Measurements from ENCODE around the gene SLC18A2.
"Not testable (repeated sequence)": the region's sequence is repeated elsewhere in the genome, so short reads cannot be mapped to it uniquely, and the experiment has no call there.

Gene SLC18A2

DNA sequence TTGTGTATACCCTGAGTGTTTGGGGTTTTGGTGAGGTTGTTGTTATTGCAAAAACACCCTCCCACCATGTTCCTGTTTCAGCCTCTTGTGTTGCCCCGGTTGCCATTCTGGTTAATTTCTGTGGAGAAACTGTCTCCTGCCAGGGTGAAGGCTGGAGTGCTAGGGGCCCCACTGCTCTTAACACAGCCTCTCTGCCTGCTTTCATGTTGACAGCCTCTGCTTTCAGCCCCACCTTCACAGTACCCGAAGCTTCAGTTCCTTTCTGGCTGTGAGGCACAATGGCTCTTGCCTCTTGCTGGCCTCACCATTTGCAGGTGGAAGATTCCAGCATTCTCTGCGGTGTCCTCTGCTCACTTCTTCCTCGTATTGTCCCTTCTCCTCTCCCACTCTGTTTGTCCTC, 19.2 kb downstream of the SLC18A2 start:
- in situ Hi-C loops (cut with MboI; ENCODE audit: low sequenced_read_pairs) = no loop called here

DNA sequence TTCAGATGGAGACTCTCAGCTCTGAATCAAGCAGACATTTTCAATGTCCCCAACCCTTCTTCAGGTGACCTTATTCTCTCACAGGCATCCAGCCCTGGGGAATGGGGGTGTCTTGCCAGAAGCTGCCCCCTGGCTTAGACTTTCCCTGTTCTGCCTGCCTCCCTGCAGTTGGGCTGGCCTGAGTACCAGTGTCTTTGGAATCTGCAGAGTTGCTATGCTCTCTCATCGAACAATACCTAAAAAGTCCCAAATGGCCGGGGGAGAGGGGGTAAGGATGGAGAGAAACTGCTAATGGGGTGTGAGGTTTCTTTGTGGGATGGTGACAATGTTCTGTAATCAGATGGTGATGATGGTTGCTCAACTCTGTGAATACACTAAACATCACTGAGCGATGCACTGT, 20.6 kb downstream of the SLC18A2 start:
- in situ Hi-C loops (cut with MboI; ENCODE audit: low sequenced_read_pairs) = no loop called here

DNA sequence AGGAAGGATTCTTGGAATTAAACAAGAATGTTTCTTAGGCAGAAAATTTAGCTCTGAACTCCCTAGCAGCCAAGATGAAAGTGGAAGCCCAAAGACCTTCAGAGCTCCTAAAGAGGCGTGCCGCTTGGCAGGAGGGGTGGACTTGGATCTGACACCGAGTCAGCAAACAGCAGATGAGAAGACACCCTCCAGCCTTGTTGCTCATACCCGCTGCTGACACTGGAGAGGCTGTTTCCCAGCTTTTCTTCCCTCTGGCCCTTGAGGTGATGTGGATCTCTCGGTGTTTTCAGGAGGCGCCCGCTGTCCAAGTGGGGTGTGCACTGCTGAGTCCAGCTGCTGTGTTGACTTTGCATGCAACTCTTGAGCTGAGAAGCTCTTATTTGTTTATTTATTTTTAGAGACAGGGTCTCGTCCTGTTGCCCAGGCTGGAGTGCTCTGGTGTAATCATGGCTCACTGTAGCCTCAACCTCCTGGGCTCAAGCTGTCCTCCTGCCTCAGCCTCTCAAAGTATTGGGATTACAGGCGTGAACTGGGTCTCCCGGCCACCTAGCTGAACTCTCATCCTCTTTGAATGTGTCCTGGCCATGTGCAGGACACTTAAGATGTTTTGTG, 21.5 kb downstream of the SLC18A2 start:
- in situ Hi-C loops (cut with MboI; ENCODE audit: low sequenced_read_pairs) = no loop called here

DNA sequence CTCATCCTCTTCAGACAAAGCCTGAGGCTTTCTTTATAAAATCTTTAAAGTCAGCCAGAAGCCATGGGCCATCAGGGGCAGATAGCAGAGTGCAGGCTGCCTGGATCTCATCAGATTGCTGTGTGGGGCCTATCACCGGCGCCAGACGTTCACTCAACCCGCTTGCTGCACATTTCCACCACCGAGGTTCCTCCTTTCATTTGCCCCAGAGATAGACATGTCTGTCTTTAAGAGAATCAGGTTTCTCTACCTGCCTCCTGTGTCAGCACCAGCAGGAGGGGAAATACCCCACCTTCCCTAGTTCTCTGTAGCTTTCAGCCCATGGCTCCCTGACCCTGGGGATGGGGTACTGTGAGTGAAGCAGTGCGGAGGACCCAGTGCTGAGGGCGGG, 22.0 kb downstream of the SLC18A2 start:
- in situ Hi-C loops (cut with MboI; ENCODE audit: low sequenced_read_pairs) = no loop called here

DNA sequence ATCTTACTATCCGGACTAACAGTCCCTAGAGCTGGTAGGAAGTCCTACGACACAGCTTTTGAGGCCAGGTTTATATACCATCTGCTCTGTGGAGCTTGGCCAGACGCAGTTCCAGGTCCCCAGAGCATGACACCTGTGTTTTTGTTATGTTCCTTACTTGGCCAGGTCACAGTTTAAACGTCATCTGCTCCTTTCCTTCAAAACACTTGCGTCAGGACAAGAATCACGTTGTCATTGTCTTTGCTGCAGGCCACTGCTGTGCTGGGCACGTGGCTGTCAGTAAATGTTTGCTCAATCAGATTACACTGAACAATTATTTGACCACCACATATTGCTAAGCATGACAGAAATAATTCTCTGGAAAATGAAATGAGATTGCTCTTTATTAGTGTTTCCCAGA, 23.9 kb downstream of the SLC18A2 start:
- in situ Hi-C loops (cut with MboI; ENCODE audit: low sequenced_read_pairs) = no loop called here

DNA sequence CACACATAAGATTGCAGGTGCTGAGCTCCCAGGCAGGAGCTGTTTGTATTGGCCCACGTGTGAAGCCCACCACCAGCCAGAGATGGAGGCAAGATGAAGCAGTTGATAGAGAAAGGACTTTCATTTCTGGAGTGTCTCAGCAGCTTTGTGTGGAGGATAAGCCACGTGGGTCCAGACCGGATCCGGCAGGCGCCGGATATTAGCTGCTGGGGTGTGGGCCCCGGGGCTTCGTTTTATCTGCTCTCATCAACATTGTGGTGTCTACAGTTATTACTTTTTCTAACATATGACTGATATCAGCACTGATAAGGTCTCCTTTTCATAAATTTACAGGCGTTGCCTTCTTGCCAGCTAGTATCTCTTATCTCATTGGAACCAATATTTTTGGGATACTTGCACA, 25.5 kb downstream of the SLC18A2 start:
- in situ Hi-C loops (cut with MboI; ENCODE audit: low sequenced_read_pairs) = no loop called here

DNA sequence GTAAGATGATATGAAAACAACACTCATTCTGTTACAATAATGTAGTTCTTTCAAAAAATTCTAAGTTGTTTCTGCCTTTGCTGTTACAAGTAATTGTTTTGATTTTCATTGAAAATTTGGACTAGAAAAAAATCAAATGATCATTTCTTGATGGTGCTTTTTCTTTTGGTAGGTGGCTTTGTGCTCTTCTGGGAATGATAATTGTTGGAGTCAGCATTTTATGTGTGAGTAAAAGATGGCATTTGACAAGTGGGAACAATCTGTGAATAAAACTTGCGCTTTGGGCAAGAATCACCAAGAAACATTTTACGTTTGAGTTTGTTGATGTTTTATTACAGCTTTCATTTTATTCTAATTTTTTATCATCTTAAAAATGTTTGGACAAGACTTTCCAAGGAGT, 25.9 kb downstream of the SLC18A2 start:
- in situ Hi-C loops (cut with MboI; ENCODE audit: low sequenced_read_pairs) = no loop called here

DNA sequence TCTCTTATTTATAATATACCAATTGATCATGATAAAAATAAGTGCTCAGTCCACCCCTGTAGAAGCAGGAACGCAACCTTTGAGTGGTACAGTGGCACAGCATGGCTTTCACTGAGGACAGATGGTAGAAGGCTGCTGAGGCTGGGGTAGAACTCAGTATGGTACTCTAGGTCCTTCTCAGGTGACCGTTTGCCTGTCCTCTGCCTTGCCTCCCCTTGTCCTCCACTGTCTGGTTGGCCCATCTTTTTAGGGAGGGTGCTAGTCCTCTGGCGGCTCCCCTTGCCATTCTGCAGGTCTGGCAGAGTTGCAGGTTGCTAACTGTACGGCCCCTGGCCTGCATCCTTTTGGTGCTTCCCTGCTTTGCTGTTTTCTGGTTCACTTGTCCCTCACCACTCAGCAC, 27.3 kb downstream of the SLC18A2 start:
- in situ Hi-C loops (cut with MboI; ENCODE audit: low sequenced_read_pairs) = no loop called here

DNA sequence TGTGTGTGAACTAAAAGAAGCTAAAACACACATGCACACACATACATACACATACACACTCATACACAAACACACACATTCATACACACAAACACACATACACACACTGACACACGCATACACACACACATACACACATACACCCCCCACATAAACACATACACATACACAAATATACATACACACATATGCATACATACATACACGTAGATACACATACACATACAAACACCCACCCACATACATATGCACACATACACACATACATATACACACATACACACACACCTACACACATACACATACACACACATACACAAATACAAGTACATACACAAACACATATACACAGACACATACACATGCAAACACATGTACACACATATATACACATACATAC, 28.0 kb downstream of the SLC18A2 start:
- in situ Hi-C loops (cut with MboI; ENCODE audit: low sequenced_read_pairs) = no loop called here

DNA sequence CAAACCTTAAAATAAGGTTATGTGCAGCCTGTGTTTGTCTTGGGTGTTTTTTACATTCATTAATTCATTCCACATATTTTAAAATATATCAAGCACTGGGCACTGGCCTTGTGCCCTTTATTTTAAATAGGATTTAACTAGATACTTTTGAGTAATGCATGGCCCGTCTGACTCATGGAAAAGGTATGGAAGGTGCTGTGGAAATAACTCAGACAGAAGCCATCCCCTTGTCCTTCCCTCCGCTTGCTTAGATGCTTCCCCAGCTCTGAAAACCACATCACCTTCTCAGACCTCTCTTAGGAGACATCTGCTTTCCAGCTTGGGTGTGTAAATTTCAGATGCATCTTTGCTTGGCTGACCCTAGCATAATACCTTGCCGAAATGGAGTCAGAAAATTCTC, 30.5 kb downstream of the SLC18A2 start:
- in situ Hi-C loops (cut with MboI; ENCODE audit: low sequenced_read_pairs) = no loop called here

DNA sequence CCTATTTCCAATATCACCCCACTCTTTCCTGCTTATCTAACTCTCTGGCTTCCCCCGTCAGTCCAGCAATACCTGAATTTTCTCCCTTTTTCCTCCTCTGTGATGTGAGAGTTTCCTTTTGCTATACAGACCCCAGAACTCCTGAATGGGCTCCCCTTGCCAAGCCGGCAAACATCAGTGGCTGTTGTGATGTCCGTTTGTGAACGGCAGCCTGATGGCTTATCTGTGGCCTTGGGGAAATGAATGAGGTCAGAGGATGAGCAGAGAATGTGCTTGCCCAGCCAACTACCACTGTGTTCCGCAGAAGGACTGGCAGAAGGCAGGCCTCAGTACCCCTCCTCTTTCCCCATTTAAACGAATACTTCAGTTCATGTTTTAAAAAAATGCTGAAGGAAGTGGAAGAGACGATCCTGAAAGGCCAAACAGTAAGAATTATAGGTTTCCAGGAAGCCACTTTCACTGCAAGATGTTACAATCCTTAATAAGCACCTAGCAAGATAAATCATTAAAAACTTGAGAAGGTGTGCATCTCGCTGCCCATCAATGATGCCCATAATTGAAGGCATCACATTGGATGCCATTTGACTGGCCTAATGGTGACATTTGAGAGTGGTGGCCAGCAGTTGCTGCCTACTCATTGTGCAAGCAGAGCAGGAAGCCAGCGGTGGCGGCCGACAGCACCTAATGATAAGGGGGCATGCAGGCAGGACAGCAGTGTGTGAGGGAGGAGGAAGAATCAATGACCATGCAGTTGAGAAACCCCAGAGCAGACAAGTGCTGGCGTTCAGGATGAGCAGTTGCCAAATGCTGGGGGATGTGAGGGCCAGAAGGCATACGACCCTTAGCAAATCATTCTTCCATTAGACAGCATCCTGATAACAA, 31.5 kb downstream of the SLC18A2 start:
- in situ Hi-C loops (cut with MboI; ENCODE audit: low sequenced_read_pairs) = no loop called here

DNA sequence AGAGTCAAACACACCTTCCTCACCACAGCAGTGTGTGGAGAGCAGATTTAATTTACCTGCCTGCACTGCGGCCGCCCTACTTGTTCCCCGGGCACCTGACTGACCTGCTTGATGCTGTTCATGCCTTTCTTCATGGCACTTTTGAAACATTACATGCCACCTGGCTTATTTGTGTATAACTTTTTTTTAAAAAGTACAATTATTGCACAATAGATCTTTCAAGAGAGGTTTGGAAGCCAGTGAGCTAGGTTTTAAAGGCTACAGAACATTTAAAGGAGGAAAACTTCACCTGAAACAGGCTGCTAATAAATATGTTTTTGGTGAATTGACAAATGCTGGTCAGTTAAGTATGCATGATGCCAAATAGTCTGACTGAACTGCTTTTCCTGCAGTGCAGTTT, 33.1 kb downstream of the SLC18A2 start:
- in situ Hi-C loops (cut with MboI; ENCODE audit: low sequenced_read_pairs) = no loop called here

DNA sequence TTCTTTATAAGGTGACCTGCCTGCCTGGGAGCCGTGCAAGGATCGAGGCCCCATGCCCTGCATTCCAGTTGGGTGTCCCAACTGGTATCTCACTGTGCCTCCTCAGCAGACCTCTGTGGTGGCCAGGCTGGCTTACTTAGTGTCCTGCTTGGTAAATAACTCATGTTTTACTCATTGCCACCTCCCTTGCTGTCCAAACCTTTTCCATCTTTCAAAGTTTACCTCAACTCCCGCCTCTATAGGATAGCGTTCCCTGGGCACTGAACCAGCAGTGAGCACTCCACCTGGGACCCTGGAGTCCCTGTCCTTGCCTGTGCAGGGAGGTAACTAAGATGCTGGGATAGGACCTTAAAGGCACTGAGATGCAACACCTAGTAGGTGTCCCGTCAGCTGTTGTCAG, 33.6 kb downstream of the SLC18A2 start:
- in situ Hi-C loops (cut with MboI; ENCODE audit: low sequenced_read_pairs) = no loop called here

DNA sequence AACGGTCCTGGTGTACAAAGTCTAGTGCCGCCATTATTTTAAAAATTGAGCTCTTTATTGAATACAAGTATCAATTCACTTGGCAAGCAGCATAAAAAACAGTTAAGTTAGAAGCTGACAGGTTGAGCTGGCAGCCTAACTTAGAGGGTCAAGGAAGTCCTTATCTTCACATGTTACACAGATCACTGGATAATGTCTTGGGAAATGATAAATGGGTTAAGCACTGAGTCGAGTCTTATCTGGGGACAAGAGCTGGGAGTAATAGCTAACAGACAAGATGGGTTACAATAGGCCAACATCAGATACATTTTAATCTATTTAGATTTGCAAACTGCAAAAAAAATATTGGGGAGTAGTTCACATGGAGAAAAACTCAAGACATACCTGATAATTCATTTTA, 34.2 kb downstream of the SLC18A2 start:
- in situ Hi-C loops (cut with MboI; ENCODE audit: low sequenced_read_pairs) = no loop called here

DNA sequence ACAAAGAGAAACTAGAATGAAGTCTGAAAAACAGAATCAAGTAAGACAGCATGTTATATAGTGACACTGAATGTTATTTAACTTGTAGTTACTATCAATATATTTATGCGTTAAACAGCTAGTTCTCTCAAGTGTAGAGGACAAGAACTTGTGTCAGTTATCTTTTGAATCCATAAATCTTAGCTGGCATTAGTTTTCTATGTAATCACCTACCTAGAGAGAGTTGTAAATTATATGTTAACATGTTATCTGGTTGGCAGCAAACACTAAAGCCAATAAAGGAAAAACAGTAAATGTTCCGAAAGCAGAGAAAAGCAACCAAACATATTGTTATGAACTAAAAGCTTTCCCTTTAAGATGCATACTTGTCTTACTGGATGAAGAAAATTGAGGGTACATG, 36.8 kb downstream of the SLC18A2 start:
- in situ Hi-C loops (cut with MboI; ENCODE audit: low sequenced_read_pairs) = no loop called here

DNA sequence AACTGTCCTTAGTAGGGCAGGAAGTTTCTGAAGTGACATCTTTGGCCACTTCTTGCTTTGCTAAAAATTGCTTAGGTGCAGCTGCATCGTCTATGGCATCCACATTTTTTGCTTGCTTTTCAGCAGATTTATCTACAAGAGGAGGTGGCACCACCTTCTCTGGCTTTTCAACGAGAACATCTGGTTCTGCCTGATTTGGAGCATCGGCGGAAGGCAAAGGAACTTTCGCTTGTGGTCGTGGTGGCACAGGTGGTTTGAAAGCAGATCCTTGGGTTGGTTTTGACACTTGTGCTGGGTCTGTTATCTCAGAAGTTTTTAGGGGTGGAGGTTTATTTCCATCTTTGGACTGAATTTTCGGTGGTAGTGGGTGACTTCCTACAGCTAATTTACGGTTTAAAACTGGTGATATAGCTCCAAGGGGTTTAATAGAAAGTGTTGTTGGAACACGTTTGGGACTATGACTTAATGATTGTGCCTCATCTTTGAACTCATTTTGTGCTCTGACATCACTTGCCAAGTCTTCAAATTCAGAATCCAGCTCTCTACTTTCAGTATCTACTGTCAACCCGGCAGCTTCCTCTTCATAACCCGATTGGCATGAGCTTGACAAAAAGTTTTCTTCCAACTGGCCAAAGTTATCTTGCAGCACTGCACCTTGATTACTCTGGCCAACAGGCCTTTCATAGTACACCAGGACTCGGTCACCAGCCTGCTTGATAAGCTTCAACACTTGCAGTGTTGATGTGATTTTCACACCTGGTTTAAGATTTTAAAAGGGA, 44.0 kb downstream of the SLC18A2 start:
- in situ Hi-C loops (cut with MboI; ENCODE audit: low sequenced_read_pairs) = no loop called here

DNA sequence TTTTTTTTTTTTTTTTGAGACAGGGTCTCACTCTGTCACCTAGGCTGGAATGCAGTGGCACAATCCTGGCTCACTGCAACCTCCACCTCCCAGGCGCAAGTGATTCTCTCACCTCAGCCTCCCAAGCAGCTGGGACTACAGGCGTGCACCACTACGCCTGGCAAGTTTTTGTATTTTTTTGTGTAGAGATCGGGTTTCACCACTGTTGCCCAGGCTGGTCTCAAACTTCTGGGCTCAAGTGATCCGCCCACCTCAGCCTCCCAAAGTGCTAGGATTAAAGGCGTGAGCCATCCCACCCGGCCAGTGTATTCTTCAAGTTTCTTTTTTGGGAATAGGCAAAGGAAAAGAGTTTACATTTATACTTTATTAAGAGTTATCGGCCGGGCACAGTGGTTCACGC, 50.0 kb downstream of the SLC18A2 start:
- in situ Hi-C loops (cut with MboI; ENCODE audit: low sequenced_read_pairs) = not testable (repeated sequence)

DNA sequence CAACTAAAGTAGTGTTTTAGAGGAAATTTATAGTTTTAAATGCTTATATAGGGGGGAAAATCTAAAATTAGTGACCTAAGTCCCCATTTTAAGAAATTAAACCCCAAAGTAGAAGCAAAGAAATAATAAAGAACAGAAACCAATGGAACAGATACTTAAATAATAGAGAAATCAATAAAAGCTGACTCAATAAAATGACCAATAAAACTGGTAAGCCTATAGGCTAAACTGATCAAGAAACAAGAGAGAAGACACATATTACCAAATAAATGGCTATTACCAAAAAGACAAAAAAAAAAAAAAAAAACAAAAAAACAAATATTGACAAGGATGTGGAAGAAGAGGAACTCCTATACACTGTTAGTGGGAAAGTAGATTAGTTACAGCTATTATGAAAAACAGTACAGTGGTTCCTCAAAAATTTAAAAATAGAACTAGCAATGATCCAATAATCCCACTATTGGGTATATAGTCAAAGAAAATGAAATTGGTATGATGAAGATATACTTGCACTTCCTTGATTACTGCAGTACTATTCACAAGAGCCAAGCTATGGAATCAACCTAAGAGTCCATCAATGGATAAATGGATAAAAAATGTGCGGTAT, 53.2 kb downstream of the SLC18A2 start:
- in situ Hi-C loops (cut with MboI; ENCODE audit: low sequenced_read_pairs) = no loop called here

DNA sequence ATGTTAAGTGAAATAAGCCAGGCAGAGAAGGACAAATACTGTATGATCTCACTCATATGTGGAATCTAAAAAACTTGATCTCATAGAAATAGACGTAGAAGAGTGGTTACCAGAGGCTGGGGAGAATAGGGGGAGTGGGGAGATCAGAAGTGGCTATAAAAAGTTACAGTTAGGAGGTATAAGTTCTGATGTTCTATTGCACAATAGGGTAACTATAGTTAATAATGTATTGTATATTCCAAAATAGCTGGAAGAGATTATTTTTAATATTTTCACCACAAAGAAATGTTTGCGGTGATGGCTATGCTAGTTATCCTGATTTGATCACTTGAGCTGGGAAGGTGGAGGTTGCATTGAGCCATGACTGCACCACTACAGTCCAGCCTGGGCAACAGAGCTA, 53.8 kb downstream of the SLC18A2 start:
- in situ Hi-C loops (cut with MboI; ENCODE audit: low sequenced_read_pairs) = no loop called here

DNA sequence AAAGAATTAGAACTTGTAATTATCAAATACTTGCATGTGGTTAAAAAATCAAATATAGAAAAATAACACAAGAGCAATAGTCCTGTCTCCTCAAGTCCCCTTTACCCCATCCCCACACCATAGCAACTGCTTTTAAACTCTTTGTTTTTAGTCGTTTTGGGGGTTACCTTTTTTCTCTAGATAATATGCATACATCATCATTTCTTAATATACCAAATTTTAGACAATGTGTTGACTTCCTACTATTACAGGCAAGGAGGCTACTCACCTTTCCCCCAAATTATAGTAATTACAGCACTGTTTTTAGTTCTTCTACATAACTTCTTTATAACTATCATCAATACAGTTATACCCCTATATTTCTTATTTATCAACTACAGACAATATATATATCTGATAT, 57.3 kb downstream of the SLC18A2 start:
- in situ Hi-C loops (cut with MboI; ENCODE audit: low sequenced_read_pairs) = no loop called here

DNA sequence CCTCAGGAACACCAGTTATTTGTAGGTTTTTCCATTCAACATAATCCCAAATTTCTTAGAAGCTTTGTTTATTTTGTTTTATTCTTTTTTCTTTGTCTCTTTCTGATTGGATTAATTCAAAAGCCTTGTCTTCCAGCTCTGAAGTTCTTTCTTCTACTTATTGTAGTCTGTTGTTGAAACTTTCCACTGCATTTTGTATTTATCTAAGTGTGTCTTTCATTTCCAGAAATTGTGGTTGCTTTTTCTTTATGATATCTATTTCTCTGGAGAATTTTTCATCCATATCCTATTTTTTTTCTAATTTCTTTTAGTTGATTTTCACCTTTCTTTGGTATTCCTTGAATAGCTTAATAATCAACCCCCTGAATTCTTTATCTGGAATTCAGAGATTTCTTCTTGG, 58.5 kb downstream of the SLC18A2 start:
- in situ Hi-C loops (cut with MboI; ENCODE audit: low sequenced_read_pairs) = no loop called here

DNA sequence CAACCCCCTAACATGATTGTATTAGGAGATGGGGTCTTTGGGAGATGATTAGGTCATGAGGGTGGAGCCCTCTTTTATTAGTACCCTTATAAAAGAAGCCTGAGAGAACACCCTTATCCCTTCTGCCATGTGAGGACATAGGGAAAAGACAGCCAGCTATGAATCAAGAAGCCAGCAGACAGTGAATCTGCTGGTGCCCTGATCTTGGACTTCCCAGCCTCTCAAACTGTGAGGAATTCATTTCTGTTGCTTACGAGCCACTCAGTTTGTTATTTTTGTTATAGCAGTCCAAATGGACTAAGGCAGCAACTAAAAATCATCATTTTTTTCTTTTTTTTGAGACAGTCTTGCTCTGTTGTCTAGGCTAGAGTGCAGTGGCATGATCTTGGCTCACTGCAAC, 59.8 kb downstream of the SLC18A2 start:
- in situ Hi-C loops (cut with MboI; ENCODE audit: low sequenced_read_pairs) = no loop called here
